ENCODE results near the gene FAN1. TPM values are rescaled to one million over a fixed set of nuclear protein-coding genes. Genes with fewer than 3 reads are reported as not detected.

Gene FAN1
- total and polyA plus RNA-seq, 2 of the 13 experiments (the other 11 are each of a cell fraction or from before 2014, with no cell fraction given), result 10.8 to 20.1 TPM

- no peak for TF ChIP-seq ZNF407 (CRISPR knock-in tag; IDR thresholded peaks at IDR 0.05; ENCODE audit: not compliant biosample characterization)
- TF ChIP-seq TRAFD1 (CRISPR knock-in tag; IDR thresholded peaks at IDR 0.05; ENCODE audit: borderline replicate concordance), result no peak
- no peak for TF ChIP-seq MIXL1 (CRISPR knock-in tag; IDR thresholded peaks at IDR 0.05)
Measured at GRCh38 chr15:30919877-30920550, 16.3 kb downstream of the FAN1 start (continued).
